ENCODE measurements around the gene SAMD13. TPM values are rescaled to one million over a fixed set of nuclear protein-coding genes. Genes with fewer than 3 reads are reported as not detected.

Gene SAMD13
- total and polyA plus RNA-seq, 4 donors: 0.17 to 0.61 (median 0.17) TPM; not detected in 1

DNA sequence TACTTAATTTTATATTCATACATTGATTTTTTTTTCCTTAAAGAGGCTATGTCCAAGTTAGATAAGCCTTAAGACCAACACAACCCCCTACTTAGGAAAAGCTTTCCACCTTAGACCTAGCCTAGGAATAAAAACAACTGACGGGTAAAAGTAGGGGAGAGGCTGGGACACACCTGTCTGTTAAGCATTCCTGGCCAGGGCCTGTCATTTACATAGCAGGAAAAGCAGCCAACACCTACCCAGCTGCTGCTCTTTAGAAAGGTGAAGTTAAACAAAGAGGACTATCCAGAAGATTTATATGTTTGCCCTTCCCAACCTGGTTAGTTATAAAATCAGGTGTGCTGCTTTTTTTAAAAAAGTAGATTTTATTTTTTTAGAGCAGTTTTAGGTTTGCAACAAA lies 29.1 kb upstream of the SAMD13 start:
- Histone ChIP-seq H3K9ac (ENCODE audit: low read depth in 1 of 2, low read length in 2 of 2) (no peak overlapping the region), H3K9me3 (ENCODE audit: control insufficient read depth in 4 of 4, low read length in 3 of 4) (no peaks in the 10 kb centered on the region), H3K4me1 (ENCODE audit: control insufficient read depth in 4 of 4, insufficient read depth in 4 of 4, low read length in 3 of 4) (no peaks in the 10 kb centered on the region), H3K4me3 (ENCODE audit: low read depth in 1 of 3, low read length in 3 of 3) (no peak overlapping the region), H3K27me3 (ENCODE audit: control insufficient read depth in 4 of 4, insufficient read depth in 4 of 4, low read length in 3 of 4) (no peaks in the 10 kb centered on the region), H3K36me3 (ENCODE audit: control insufficient read depth in 4 of 4, insufficient read depth in 3 of 4, low read depth in 1 of 4, low read length in 3 of 4) (no peaks in the 10 kb centered on the region), H3K27ac (ENCODE audit: low read depth in 1 of 2, low read length in 2 of 2) (no peak overlapping the region)
- no peak for DNase-seq (ENCODE audit: low spot score)
- WGBS: 75% methylated on average over 1 of the region's 1 CpG
- TF ChIP-seq FOXA2 (IDR thresholded peaks at IDR 0.05) (no peak), GABPA (IDR thresholded peaks at IDR 0.05 in 1 of 2, conservative IDR thresholded peaks at IDR 0.05 in 1 of 2) (no peak), HNF4G (IDR thresholded peaks at IDR 0.05) (no peak), TAF1 (conservative IDR thresholded peaks at IDR 0.05) (no peak), JUND (IDR thresholded peaks at IDR 0.05) (no peak), EGR1 (IDR thresholded peaks at IDR 0.05; ENCODE audit: low read depth in 2 of 2) (no peak), RAD21 (IDR thresholded peaks at IDR 0.05) (no peak), HNF4A (conservative IDR thresholded peaks at IDR 0.05) (no peak)
- TF ChIP-seq, protein P1, sequence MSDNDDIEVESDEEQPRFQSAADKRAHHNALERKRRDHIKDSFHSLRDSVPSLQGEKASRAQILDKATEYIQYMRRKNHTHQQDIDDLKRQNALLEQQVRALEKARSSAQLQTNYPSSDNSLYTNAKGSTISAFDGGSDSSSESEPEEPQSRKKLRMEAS (IDR thresholded peaks at IDR 0.05): no peak

DNA sequence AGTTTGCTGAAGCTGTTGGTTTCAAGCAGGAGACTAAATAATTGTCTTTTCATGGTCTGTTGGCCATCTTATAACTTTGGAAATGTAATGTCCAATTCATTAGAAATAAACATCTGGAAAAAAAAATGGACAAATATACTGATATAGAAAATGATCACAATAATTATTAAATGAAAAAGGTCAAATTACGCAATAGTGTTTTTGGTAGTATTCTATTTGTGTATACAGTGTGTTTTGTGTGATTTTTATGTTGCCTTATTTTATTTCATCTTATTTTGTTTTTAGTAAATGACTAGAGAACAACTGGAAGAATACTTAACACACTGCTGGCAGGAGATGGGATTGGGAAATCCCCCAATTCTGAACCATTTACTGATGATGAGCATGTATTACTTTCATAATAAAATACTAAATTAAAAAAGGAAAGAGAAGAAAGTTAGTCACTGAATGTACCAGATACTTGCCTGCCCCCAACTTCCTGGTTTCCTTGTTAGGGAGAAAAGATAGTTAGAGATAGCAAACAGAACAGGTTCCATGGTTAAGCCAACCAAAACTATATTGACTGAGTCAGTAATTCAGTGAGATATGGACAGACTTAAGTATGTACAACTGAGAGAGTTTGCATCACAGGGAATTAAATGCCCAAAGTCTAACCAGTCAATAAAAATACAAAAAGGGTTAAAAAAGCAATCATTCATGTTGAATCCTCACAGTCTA lies 24.0 kb upstream of the SAMD13 start:
- H3K9me3 ChIP-seq (ENCODE audit: control insufficient read depth in 4 of 4, low read length in 3 of 4): no peaks in the 10 kb centered on the region
- H3K27me3 ChIP-seq (ENCODE audit: control insufficient read depth in 4 of 4, insufficient read depth in 4 of 4, low read length in 3 of 4): no peaks in the 10 kb centered on the region
- 98% methylated on average over 1 of the region's 1 CpG for WGBS
- DNase-seq (ENCODE audit: low spot score): no peak
- no peak overlapping the region for H3K4me3 ChIP-seq (ENCODE audit: low read depth in 1 of 3, low read length in 3 of 3)
- TF ChIP-seq GABPA (IDR thresholded peaks at IDR 0.05 in 1 of 2, conservative IDR thresholded peaks at IDR 0.05 in 1 of 2) (no peak), HNF4G (IDR thresholded peaks at IDR 0.05) (no peak), HNF4A (conservative IDR thresholded peaks at IDR 0.05) (no peak), SP1 (IDR thresholded peaks at IDR 0.05) (no peak), EGR1 (IDR thresholded peaks at IDR 0.05; ENCODE audit: low read depth in 2 of 2) (no peak), JUND (IDR thresholded peaks at IDR 0.05) (no peak), RAD21 (IDR thresholded peaks at IDR 0.05) (no peak), FOXA2 (IDR thresholded peaks at IDR 0.05) (no peak), RXRA (IDR thresholded peaks at IDR 0.05) (no peak), TAF1 (conservative IDR thresholded peaks at IDR 0.05) (no peak), NR2F2 (IDR thresholded peaks at IDR 0.05) (no peak), YY1 (IDR thresholded peaks at IDR 0.05) (no peak), FOXA1 (IDR thresholded peaks at IDR 0.05) (no peak)
- TF ChIP-seq, protein P2, sequence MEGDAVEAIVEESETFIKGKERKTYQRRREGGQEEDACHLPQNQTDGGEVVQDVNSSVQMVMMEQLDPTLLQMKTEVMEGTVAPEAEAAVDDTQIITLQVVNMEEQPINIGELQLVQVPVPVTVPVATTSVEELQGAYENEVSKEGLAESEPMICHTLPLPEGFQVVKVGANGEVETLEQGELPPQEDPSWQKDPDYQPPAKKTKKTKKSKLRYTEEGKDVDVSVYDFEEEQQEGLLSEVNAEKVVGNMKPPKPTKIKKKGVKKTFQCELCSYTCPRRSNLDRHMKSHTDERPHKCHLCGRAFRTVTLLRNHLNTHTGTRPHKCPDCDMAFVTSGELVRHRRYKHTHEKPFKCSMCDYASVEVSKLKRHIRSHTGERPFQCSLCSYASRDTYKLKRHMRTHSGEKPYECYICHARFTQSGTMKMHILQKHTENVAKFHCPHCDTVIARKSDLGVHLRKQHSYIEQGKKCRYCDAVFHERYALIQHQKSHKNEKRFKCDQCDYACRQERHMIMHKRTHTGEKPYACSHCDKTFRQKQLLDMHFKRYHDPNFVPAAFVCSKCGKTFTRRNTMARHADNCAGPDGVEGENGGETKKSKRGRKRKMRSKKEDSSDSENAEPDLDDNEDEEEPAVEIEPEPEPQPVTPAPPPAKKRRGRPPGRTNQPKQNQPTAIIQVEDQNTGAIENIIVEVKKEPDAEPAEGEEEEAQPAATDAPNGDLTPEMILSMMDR (IDR thresholded peaks at IDR 0.05; ENCODE audit: low read depth, low read length, missing input control): no peak
- TF ChIP-seq, protein P3, sequence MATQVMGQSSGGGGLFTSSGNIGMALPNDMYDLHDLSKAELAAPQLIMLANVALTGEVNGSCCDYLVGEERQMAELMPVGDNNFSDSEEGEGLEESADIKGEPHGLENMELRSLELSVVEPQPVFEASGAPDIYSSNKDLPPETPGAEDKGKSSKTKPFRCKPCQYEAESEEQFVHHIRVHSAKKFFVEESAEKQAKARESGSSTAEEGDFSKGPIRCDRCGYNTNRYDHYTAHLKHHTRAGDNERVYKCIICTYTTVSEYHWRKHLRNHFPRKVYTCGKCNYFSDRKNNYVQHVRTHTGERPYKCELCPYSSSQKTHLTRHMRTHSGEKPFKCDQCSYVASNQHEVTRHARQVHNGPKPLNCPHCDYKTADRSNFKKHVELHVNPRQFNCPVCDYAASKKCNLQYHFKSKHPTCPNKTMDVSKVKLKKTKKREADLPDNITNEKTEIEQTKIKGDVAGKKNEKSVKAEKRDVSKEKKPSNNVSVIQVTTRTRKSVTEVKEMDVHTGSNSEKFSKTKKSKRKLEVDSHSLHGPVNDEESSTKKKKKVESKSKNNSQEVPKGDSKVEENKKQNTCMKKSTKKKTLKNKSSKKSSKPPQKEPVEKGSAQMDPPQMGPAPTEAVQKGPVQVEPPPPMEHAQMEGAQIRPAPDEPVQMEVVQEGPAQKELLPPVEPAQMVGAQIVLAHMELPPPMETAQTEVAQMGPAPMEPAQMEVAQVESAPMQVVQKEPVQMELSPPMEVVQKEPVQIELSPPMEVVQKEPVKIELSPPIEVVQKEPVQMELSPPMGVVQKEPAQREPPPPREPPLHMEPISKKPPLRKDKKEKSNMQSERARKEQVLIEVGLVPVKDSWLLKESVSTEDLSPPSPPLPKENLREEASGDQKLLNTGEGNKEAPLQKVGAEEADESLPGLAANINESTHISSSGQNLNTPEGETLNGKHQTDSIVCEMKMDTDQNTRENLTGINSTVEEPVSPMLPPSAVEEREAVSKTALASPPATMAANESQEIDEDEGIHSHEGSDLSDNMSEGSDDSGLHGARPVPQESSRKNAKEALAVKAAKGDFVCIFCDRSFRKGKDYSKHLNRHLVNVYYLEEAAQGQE (IDR thresholded peaks at IDR 0.05): no peak
- TF ChIP-seq, protein P4, sequence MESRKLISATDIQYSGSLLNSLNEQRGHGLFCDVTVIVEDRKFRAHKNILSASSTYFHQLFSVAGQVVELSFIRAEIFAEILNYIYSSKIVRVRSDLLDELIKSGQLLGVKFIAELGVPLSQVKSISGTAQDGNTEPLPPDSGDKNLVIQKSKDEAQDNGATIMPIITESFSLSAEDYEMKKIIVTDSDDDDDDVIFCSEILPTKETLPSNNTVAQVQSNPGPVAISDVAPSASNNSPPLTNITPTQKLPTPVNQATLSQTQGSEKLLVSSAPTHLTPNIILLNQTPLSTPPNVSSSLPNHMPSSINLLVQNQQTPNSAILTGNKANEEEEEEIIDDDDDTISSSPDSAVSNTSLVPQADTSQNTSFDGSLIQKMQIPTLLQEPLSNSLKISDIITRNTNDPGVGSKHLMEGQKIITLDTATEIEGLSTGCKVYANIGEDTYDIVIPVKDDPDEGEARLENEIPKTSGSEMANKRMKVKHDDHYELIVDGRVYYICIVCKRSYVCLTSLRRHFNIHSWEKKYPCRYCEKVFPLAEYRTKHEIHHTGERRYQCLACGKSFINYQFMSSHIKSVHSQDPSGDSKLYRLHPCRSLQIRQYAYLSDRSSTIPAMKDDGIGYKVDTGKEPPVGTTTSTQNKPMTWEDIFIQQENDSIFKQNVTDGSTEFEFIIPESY (IDR thresholded peaks at IDR 0.05): no peak
- TF ChIP-seq, protein P1 (IDR thresholded peaks at IDR 0.05): no peak
- TF ChIP-seq, protein P5, sequence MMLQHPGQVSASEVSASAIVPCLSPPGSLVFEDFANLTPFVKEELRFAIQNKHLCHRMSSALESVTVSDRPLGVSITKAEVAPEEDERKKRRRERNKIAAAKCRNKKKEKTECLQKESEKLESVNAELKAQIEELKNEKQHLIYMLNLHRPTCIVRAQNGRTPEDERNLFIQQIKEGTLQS (IDR thresholded peaks at IDR 0.05): no peak
- H3K36me3 ChIP-seq (ENCODE audit: control insufficient read depth in 4 of 4, insufficient read depth in 3 of 4, low read depth in 1 of 4, low read length in 3 of 4): no peaks in the 10 kb centered on the region
- no peaks in the 10 kb centered on the region for H3K4me1 ChIP-seq (ENCODE audit: control insufficient read depth in 4 of 4, insufficient read depth in 4 of 4, low read length in 3 of 4)
- H3K9ac ChIP-seq (ENCODE audit: low read depth in 1 of 2, low read length in 2 of 2): no peak overlapping the region
- no peak overlapping the region for H3K27ac ChIP-seq (ENCODE audit: low read depth in 1 of 2, low read length in 2 of 2)
